DND-41 (cell line): ENCODE measurements around the gene KANK3.

Experiments
- ATAC-seq: fragments of 200-7000 bp; cut with Tn5 transposase; 3 replicates; pipeline ENCODE4 v1.9.1; 2021; ENCODE audit warnings: low read depth; ENCODE audit not compliant: insufficient read depth
- DNase-seq: peaks from one replicate; pipeline ENCODE4 v3.0.0-alpha.2; 2020
- H2AFZ ChIP-seq: 2 replicates; pipeline ENCODE4 v1.6.0; 2012; ENCODE audit warnings: low read depth, low read length
- H3K27ac ChIP-seq: 2 replicates; pipeline ENCODE4 v1.5.1; 2012; ENCODE audit warnings: low read length, inconsistent platforms
- H3K27me3 ChIP-seq: fragments of 200-600 bp; sonication (generic); 2 replicates; pipeline ENCODE4 v1.6.0; 2012; ENCODE audit warnings: low read length, mild to moderate bottlenecking, inconsistent platforms; ENCODE audit not compliant: insufficient read depth, poor library complexity
- H3K36me3 ChIP-seq: 2 replicates; pipeline ENCODE4 v1.5.1; 2012; ENCODE audit warnings: low read length, inconsistent platforms; ENCODE audit not compliant: insufficient read depth
- H3K4me1 ChIP-seq: 2 replicates; pipeline ENCODE4 v1.5.1; 2012; ENCODE audit warnings: mild to moderate bottlenecking, low read length; ENCODE audit not compliant: insufficient read depth
- H3K4me2 ChIP-seq: 2 replicates; pipeline ENCODE4 v1.6.0; 2012; ENCODE audit warnings: mild to moderate bottlenecking, moderate library complexity, low read length, inconsistent platforms; ENCODE audit not compliant: insufficient read depth
- H3K4me3 ChIP-seq, 2 experiments: fragments of 200-600 bp in 1 of 2; shearing (Covaris generic) in 1 of 2; 2 replicates each; pipeline ENCODE4 v1.5.1; 2012 to 2016; ENCODE audit warnings: inconsistent platforms in 2 of 2, low read length in 2 of 2, mild to moderate bottlenecking in 2 of 2, low read depth in 1 of 2, moderate library complexity in 1 of 2
- H3K79me2 ChIP-seq: 2 replicates; pipeline ENCODE4 v1.6.0; 2012; ENCODE audit warnings: low read length, inconsistent platforms; ENCODE audit not compliant: insufficient read depth
- H3K9ac ChIP-seq: 2 replicates; pipeline ENCODE4 v1.6.0; 2012; ENCODE audit warnings: low read depth, mild to moderate bottlenecking, inconsistent platforms, low read length, moderate library complexity
- H3K9me3 ChIP-seq: 2 replicates; pipeline ENCODE4 v1.5.1; 2012; ENCODE audit warnings: low read length, moderate library complexity, mild to moderate bottlenecking, inconsistent platforms; ENCODE audit not compliant: insufficient read depth, severe bottlenecking
- H4K20me1 ChIP-seq: 2 replicates; pipeline ENCODE4 v1.6.0; 2012; ENCODE audit warnings: low read length; ENCODE audit not compliant: insufficient read depth
- CTCF ChIP-seq: IDR thresholded peaks from 2 replicates; pipeline ENCODE4 v1.5.1; 2012; ENCODE audit warnings: borderline replicate concordance, low read length, moderate library complexity, mild to moderate bottlenecking; ENCODE audit not compliant: poor library complexity, severe bottlenecking; ENCODE audit errors: extremely low read depth
- EZH2 ChIP-seq: IDR thresholded peaks from 3 replicates; pipeline ENCODE4 v1.6.1; 2012; ENCODE audit warnings: borderline replicate concordance, low read depth, mild to moderate bottlenecking, moderate library complexity, low read length, inconsistent platforms; ENCODE audit not compliant: severe bottlenecking

KANK3 gene

DNA sequence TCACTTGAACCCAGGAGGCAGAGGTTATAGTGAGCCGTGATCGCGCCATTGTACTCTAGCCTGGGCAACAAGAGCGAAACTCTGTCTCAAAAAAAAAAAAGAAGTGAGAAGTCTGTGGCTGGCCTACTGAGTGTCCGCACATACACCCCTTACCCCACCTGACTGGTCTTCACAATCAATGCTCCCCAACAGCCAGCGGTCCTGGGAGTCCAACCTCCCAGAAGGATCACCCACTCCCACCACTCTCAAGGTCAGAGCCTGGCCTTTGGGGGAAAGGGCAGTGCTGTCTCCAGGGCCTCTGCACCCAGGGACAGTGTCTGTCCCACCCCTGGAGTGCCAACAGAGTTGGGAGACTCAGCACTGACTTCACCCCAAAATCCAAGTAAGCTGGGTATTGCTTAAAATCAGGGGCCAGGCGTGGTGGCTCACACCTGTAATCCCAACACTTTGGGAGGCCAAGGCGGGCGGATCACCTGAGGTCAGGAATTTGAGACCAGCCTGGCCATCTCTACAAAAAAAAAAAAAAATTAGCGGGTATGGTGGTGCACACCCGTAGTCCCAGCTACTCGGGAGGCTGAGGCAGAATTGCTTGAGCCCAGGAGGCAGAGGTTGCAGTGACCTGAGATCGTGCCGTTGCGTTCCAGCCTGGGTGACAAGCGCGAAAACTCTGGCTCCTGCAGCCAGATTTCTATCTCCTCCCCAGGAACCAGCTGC, 32.6 kb downstream of the KANK3 start:
- no peak overlapping the region for H2AFZ ChIP-seq
- H3K9ac ChIP-seq, result no peak overlapping the region
- H3K4me2 ChIP-seq, result peak overlapping the region; percentile 16; the same call in 1 of the 2 replicates
- no peak for TF ChIP-seq CTCF
- no peak for TF ChIP-seq EZH2
- peaks cover 55% of the 10 kb centered on the region for H3K36me3 ChIP-seq
- H3K27ac ChIP-seq, result no peak overlapping the region
- no peak for ATAC-seq
- peaks cover 41% of the 10 kb centered on the region for H3K79me2 ChIP-seq
- no peaks in the 10 kb centered on the region for H4K20me1 ChIP-seq
- no peak overlapping the region for H3K4me3 ChIP-seq
- H3K4me1 ChIP-seq, result peaks cover 45% of the 10 kb centered on the region
- H3K9me3 ChIP-seq, result no peaks in the 10 kb centered on the region
- H3K27me3 ChIP-seq, result no peaks in the 10 kb centered on the region
- DNase-seq, result peak; percentile 6

- peak; percentile 4 for DNase-seq
- peaks cover 53% of the 10 kb centered on the region for H3K79me2 ChIP-seq
- peak overlapping the region; percentile 77; the same call in 1 of the 2 replicates for H2AFZ ChIP-seq
These were observed 34.2 kb downstream of the KANK3 start for GRCh38 chr19:8308891-8309291.

GRCh38 chr19:8307965-8308866, 34.8 kb downstream of the KANK3 start, which contains the start of gene CD320:
CD320 (minus strand) TSS chr19:8308358; CDS start chr19:8308290, 68 bp downstream.
- H3K4me3 ChIP-seq, result peak within 1 kb of the TSS; percentile 57 to 71; a peak in 3 of 4 replicates
- H3K79me2 ChIP-seq, result peaks cover 53% of the 10 kb centered on the region
- ATAC-seq, result peak; percentile 89
- no peak for TF ChIP-seq EZH2
- TF ChIP-seq CTCF, result no peak
- DNase-seq, result peak; percentile 93
- peaks cover 52% of the 10 kb centered on the region for H3K4me1 ChIP-seq
- peak within 1 kb of the TSS; percentile 77 for H2AFZ ChIP-seq
- H3K36me3 ChIP-seq, result peaks cover 58% of the 10 kb centered on the region
- H3K9me3 ChIP-seq, result no peaks in the 10 kb centered on the region
- peaks cover 5% of the 10 kb centered on the region for H4K20me1 ChIP-seq
- H3K4me2 ChIP-seq, result peak within 1 kb of the TSS; percentile 97
- H3K9ac ChIP-seq, result peak within 1 kb of the TSS; percentile 77
- H3K27ac ChIP-seq, result peak within 1 kb of the TSS; percentile 87
- no peaks in the 10 kb centered on the region for H3K27me3 ChIP-seq

More at GRCh38 chr19:8308891-8309291, 34.2 kb downstream of the KANK3 start:
- Histone ChIP-seq H3K4me2 (peak overlapping the region; percentile 97), H3K36me3 (peaks cover 57% of the 10 kb centered on the region), H3K27me3 (no peaks in the 10 kb centered on the region), H3K9me3 (no peaks in the 10 kb centered on the region), H4K20me1 (peaks cover 5% of the 10 kb centered on the region), H3K4me3 (peak overlapping the region; percentile 57 to 71; a peak in 3 of 4 replicates), H3K4me1 (peaks cover 52% of the 10 kb centered on the region), H3K9ac (peak overlapping the region; percentile 77), H3K27ac (peak overlapping the region; percentile 87)
- TF ChIP-seq CTCF (no peak), EZH2 (no peak)
- no peak for ATAC-seq
